ENCODE measurements around the gene PDE6C.
"Not testable (repeated sequence)": the region's sequence is repeated elsewhere in the genome, so short reads cannot be mapped to it uniquely, and the experiment has no call there.

The PDE6C gene

DNA sequence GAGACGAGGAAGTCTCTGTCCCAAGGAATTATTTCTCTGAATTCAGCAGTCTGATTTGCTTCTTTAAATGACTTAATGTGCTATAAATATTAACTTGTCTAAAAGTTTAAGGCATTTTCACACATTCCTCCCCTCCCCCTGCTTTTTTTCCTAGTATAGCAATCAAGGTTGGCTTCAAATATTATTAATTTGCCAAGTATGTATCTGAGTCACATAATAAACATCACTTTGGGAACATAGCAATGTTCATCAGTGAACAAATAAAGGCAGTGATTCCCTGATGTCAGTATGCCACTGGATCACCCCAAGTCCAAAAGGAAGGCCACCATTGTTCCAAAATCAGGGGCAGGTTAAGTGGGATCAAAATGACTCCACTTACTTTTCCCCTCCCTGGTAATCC lies 40.5 kb downstream of the PDE6C start:
- no peak for DNase-seq

DNA sequence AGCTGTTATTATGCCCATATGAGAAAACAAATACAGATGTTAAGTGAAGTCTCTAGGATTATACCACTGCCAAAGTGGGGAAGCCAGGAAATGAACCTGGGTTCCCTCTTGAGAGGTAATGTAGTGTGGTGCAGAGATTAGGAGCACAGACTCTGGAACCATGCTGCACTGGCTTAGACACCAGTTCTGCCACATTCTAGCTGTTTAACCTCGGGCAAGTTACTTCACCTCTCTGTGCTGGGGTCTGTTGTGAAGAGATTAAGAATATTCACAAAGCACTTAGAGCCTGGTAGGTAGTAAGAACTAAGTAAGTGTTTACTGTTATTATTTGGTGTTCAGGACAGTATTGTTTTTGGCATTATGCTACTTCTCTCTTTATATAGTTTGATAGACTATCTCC lies 41.9 kb downstream of the PDE6C start:
- DNase-seq: no peak

DNA sequence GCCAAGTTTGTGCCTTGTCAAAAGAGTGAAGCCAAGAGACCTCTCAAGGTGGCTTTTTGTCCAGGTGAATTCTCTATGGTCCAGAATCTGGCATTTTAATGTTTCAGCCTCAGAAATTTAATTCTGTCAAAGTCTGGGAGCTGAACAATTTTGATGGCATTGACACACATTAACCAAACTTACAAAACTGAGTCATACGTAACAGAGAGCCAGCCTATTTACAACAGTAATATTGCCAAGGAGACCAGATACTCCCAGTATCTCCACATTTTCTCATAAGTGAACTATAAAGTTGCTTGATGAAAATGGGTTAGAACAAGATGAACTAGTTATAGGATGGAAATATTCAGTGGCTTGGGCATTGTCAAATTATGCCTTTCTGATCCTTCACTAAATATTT lies 43.8 kb downstream of the PDE6C start:
- DNase-seq: no peak

DNA sequence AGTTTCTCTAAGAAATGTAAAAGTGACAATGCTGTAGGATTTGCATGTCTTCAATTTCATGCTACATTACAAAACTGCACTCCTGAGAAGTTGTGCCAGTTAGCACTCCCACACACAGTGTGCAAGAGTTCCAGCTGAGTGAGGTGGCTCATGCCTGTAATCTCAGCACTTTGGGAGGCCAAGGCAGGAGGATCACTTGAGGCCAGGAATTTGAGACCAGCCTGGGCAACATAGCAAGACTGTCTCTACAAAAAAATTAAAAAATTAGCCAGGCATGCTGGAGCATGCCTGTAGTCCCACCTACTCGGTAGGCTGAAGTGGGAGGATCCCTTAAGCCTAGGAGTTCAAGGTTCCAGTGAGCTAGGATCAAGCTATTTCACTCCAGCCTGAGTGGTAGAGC lies 45.4 kb downstream of the PDE6C start:
- no peak for DNase-seq

DNA sequence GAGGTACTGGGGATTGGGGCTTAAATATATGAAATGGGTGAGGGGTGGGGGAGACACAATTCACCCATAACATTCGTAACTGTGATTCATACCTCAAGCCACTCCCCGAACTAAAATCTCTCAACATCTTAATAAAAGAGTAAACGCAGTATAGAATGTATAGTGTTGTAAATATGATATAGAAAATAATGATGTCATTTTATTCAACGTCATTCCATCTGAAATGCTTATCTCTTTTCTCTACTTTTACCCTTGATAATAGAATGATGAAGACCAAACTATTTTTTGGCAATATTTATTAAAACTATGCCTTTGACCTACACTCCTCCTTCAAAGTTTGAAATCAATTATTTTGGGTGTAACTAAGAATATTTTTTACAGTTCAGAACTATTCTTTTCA lies 53.7 kb downstream of the PDE6C start:
- no peak for DNase-seq

DNA sequence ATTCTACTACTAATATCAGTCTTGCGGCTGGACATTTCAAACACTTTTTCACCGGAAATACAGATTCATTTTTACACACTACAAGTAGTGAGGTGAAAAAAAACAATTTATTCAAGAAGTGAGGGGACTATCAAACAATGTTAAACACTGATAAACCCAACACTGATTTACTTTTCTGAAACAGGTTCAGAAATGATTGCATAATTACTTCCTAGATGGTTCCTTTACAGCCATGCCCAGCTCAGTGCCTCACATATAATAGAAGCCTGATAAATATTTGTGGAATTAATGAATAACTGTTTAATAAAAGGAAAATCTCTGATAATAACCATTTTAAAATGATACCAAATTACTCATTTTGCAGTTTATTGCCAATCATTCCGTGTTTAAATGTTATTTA lies 55.5 kb downstream of the PDE6C start:
- DNase-seq: no peak

DNA sequence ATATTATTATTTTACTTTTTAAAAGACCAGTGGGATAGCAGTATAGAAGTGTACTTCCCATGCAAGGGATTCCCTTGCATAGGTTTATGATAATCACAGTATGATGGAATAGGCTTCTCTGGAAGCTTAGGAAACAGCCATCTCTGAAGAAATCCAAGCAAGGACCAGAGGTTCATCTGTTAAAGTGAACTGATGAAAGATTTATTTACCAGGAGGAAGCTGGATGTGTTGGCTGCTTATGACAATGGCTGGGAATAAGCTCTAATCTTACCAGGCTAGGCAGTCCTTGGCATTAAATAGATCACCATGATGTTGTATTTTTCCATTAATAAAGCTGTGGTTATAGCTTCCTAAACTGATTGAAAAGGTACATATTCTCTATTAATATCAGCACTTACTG lies 58.0 kb downstream of the PDE6C start:
- DNase-seq: no peak

DNA sequence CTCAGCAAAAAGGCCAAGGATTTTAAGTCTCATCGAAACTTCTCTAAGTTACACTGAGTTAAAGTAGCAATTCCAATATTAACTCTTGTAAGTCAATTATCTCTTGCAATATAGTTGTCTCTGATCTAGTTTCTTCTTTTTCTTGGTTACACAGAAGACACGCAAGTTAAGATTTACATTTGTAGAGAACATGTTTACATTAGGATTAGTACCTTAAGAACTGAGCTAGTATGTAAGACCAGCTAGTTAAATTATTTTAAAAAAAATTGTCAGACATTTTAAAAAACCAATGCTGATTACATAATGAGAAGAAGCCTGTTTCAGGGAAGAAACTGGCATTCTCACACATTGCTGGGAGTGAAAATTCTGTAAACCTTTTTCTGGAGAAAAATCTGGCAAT lies 58.7 kb downstream of the PDE6C start:
- no peak for DNase-seq

DNA sequence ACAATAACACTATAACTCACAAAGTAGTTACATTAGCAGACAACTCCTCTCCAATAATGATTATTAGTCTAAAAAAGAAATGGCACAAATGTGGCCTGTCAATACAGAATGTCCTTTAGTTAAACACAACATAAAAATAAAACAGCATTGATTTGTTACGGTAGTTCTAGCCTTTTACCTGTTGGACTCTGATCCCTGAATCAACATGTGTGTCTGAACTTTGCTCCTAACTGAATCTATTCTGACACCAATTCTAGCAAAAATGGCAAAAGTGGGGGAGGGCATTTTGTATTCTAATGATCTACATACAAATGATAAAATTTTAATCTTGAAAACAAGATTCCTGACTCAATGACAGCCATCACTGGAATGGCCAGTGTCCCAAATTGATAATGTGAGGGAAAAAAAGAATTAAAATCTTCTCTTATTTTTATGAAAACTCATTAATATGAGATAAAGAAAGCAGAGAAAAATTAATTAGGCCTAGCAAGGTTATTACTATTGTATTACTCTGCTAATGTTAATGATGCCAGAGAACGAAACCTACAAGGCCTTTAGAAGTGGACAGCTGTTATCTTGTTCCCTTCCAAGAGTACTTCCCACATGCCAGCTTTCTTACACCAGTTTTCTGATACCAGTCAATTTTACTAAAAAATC lies 59.8 kb downstream of the PDE6C start:
- no peak for DNase-seq

DNA sequence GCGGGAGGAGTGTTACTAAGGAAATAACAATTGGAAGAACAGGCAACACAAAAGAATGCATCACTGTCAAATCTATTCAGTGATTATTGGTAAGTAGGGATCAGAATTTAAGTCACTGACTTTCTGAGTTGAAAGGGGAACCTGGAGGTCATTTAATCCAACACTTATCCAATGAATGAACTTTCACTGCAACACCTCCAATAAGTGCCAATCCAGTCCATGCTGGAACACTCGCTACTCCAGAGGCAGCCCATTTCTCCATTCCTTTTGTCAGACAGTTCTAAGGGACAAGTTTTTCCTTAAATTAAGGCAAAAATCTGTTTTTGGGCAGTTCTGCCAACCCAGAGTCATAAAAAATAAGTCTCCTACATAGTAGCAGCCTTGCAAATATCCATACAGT lies 60.6 kb downstream of the PDE6C start:
- no peak for DNase-seq

DNA sequence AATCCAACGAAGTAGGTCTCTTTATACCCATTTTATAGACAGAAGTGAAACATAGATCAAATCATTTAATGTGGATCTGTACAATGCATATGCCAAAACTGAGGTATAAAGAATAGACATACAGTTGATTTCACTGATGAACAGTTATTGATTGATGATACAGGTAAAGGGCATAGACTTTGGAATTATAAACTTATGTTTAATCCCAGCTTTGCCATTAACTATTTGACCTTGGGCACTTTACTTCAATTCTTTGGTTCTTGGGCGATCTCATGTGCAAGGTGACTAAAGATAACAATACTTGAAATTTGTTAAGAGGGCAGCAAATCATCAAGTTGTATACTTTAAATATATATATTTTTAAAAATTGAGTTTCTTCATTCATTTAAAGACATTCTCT lies 61.5 kb downstream of the PDE6C start:
- DNase-seq: no peak

DNA sequence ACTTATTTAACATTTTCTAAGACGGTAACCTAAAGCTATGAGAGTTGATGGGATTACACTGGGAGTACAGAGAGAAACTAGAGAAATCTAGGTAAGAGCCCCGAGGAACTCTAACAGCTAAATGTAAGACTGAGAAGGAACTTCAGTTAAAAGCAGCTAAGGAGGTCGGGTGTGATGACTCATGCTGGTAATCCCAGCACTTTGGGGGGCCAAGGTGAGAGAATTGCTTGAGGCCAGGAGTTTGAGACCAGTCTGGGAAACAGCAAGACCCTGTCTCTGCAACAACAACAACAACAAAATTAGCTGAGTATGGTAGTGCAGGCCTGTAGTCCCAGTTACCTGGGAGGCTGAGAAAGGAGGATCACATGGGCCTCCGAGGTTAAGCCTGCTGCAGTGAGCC lies 66.0 kb downstream of the PDE6C start:
- no peak for DNase-seq

DNA sequence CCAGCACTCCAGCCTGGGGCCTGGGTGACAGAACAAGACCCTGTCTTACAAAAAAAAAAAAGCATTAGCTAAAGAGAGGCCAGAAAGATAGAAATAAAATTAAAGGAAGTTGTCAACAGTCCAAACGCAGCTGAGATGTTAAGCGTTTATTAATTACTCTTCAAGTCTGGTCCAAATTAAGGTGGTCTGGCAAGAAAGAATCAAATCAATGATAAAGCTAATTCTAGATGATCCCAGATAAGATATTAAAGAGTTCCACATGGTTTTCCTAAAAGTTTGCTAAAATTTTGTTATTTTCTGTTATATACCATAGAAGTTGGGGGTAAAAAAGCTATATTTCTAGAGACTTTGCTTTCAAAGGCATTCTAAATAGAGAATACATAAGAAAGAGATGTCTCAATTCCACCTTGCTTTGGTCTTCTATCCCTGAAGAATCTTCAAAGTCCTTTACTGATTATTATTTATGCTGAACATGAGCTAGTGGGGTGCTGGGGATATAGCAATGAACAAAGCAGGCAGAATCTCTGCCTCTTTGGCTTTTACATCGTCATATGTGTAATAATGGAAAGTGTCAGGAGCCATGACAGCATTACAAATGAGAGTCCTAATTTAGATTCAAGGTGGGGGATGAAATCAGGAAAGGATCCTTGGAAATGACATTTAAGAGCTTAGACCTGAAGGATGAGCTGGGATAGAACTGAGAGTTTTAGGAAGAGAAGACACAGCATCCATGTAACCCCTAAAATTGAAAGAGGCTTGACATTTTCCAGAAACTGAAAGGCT lies 66.7 kb downstream of the PDE6C start:
- DNase-seq: no peak

DNA sequence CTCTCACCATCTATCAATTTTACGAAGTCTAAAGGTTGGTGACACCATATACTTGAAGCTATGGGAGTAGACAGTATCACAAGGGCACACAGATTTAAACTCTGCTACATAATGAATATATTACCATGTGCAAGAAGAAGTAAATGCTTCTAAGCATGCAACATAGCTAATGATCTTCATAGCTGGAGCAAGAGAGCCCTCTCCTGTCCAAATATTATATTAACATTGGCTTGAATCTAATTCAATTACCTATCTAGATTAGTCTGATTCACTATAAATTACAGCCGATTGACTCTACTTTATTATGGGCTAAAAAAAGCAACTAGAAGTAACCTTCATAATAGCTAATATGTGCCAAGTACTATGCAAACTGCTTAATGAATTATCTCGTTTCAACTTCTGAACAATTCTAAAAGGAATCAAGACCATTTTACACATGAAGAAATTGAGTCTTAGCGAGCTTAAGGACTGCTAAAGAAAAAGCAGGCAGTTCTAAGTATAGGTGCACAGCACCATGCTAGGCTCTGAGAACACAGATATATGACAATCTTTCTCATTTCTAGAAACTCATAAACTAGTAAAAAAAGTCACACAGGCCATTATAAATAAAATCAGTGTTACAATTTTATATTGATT lies 68.2 kb downstream of the PDE6C start:
- DNase-seq: no peak

DNA sequence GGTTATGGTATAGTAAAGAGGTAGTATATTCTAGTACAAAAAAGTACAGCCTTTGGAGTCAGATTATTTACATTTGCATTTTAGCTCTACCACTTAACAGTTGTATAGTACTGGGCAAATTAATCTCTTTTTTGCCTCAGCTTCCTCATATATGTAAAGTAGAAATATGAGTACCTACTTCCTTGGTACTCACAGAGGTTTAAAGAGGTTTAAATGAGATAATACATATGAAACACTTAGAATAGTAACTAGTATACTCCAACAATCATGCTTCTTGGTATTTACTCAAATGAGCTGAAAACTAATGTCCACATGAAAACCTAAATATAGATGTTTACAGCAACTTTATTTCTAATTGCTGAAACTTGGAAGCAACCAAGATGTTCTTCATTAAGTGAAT lies 75.4 kb downstream of the PDE6C start:
- DNase-seq: no peak

DNA sequence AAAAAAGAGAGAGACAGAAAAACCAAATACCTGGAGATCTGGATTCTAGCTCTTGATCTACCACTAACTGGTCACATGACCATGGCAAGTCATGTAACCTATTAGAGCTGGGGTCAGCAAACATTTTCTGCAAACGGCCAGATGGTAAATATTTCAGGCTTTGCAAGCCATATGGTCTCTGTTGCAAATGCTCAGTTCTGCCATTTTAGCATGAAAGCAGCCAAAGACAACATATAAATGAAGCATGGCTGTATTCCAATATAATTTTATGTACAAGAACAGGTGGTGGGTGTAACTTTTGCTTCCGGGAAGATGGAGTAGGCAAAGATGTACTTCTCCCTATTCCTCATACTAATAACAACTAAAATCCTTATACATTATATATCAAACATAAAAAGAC lies 83.4 kb downstream of the PDE6C start:
- no peak for DNase-seq

DNA sequence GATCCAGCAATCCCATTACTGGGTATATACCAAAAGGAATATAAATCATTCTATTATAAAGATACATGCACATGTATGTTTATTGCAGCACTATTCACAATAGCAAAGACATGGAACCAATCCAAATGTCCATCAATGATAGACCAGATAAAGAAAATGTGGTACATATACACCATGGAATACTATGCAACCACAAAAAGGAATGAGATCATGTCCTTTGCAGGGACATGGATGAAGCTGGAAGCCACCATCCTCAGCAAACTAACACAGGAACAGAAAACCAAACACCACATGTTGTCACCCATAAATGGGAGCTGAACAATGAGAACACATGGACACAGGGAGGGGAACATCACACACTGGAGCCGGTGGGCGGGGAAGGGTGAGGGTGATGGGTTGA lies 84.2 kb downstream of the PDE6C start:
- not testable (repeated sequence) for DNase-seq

DNA sequence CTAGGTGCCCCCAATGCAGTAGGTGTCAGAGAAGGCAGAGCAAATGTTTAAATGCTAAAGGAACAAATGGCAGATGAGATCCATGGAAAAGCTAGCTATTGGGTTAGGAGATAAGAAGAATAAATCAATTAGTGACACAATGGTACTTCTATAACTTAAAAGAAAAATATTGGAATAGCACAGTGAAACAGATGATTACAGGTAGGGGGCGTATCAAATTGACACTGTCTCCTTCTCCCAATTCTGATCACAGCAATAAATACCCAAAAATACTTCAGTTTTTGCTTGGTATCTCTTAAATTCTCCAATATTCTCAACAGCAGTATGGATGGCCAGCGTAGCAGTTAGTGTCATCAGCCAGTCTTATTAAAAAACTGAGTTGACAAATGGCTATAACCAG lies 84.9 kb downstream of the PDE6C start:
- DNase-seq: no peak

DNA sequence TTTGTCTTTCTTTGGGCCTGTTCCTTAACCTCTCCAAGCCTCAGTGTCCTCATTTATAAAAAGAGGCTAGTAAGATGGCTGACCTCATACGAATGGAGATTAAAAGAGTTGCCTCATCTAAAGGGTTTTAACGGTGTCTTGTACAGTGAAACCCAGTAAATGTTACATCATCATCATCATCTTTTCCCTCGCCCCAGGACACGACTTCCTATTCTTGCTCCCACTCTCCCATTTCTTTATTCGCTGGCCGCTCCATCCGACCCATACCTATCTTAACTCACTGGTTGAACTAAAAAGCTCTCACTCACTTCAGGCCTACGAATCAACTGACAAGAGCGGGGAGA lies 89.5 kb downstream of the PDE6C start:
- DNase-seq: no peak

DNA sequence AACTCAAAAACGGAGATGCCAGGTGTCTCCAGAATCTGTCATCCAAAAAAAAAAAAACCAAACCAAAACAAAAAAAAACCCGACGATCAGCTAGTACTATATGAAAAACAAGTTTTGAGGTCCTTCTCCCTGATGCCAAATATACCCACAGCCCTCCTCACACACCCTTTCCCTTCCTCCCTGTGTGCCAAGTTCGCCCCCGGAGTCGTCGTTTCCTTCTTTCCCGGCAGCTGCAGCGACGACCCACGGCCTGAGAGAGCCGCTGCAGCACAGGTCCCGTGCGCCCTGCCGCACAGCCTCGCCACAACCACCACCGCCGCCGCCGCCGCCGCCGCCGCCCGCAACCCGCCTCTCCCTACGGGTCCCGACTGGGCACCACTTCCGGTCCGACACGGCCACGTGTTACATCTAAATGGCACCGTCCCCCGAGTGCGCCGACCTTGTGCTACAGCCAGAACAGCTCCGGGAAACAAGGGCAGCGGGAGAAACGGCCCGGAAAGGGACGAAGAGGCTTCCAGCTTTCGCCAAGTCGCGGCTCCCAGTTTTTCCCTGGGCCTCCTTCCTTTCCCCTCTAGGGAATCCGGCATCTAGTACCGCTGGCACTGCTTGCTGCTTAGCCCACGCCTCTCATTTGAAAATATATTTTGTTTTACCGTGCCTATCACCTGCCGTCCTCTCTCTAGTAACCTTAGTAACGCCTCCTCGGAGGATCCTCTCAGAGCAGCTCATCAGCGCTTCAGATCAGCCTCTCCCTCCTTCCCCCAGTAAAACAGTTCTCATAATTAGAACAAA lies 90.1 kb downstream of the PDE6C start, which contains the start of gene FRA10AC1:
TSS of gene FRA10AC1 (minus strand) at position 383 of the 792 bp plus-strand sequence. CDS start 2,486 bp downstream, outside the sequence.
- no peak for DNase-seq

DNA sequence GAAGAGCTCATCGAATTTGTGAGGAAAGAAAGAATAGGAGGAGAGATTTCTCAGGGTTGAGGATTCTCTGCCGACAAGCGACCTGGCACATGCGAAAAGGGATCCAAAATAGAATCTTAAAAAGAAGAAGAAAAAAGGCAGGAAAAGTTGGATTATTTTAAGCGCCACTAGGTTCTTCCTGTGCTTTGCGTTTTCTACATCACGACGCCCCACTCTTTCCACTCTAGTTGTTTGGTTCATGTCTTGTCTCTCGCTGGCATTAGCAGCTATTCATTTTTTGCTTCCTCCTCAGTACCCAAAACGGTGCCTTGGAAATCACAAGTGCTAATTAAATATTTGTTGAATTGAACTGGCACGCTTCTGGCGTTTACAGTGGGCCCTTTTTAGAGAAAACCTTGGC lies 90.7 kb downstream of the PDE6C start:
- no peak for DNase-seq

DNA sequence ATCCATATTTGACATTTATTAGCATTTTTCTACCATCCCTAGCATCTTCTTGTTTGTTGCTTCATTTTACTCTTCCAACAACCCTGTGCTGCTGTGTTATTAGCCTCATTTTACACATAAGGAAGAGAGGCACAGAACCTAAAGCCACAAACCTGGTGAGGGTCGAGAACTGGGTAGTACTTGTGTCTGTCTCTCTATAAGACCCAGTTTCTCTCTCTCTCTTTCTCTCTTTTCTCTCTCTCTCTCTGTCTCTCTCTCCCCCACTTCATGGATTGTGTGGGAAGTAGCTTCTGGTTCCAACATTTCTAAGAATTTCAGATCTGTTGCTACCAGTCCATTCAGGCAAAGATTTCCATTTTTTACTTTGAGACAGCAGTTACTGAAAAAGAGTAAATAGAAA lies 91.5 kb downstream of the PDE6C start:
- DNase-seq: no peak

DNA sequence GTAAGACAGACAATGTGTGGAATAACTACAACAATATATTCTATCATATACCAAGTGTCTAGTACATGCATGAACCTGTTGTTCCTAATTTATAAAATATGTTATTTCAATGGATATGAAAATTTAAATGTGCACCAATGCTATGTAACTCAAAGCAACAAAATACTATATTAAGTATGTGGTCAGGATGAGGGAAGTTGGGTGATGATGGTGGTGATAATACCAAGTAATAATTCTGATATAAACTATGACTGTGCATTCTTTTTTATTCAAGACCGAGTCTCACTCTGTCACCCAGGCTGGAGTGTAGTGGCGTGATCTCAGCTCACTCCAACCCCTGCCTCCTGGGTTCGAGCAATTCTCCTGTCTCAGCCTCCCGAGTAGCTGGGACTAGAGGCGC lies 92.1 kb downstream of the PDE6C start:
- no peak for DNase-seq

DNA sequence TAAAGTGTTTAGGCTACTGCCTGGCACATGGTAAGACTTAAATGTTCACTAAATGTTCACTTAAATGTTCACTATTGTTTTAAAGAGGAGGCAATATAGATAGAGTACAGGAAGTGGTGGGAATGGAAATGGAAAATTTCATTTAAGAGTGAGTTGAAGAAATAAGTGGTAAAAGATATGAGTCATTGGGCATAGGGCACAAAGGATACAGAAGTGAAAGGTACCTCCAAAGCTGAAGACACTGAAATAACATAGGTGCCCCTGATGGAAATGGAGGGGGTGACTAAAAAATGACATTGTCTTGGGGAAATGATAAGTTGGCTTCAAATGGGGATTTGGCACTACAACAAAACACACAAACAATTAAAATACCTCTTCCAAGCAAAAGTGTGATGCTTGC lies 95.3 kb downstream of the PDE6C start:
- DNase-seq: no peak

Measured in SIG-M5 (cell line).